ENCODE measurements around the gene MX2.
"Not testable (repeated sequence)": the region's sequence is repeated elsewhere in the genome, so short reads cannot be mapped to it uniquely, and the experiment has no call there.

Gene MX2

DNA sequence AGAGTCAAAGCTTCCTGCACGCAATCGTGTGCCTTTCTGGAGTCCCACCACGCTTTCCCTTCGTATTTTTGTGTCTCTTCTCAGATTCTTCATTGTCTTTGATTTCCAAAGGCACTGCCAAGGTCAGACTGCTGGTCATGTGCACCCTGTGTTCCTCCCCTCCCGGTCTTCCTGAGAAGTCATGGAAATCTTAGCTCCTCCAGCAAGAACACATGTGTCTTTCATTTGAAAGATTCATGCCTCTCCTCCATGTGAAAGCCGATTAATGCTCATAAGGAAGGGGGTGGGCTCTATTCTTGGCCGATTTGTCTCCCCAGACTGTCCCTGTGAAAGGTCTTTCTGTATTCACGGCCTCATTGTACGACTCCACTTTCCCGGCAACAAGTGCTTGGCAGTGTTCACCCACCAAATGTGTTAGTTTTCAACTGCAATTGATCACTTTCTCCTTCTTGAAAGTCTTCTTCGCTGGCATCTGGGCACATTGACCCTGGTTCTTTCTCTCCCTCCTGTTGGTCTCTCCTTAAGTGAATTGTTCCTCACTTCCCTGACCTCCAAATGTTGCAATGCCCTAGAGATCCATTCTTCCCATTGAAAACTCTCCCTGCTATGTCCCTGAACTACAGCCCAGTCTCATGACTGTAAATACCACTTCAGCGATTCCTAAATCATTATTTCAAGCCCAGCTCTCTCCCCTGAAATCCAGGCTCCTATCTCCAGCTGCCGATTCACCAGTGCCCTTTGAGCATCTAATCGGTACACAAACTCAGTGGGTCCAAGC lies 25.4 kb downstream of the MX2 start:
- no peak for DNase-seq (ENCODE audit: low read depth in 2 of 2)

DNA sequence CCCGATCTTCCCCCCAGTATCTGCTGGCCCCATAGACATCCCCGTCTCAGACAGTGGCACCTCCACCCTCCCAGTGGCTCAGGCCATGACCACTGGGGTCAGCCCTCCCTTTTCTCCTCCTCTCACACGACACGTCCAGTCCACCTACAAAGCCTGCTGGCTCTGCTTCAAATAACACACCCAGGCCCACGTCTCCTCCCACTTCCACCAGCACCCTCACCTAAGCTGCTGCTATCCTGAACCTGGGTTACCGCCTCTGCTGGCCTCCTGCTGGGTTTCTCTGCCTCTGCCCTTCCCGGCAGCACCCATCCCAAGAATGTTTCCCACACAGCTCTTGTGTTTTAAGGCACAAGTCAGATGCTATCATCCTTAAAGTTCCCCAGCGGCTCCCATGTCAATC lies 26.0 kb downstream of the MX2 start:
- DNase-seq (ENCODE audit: low read depth in 2 of 2), result no peak

DNA sequence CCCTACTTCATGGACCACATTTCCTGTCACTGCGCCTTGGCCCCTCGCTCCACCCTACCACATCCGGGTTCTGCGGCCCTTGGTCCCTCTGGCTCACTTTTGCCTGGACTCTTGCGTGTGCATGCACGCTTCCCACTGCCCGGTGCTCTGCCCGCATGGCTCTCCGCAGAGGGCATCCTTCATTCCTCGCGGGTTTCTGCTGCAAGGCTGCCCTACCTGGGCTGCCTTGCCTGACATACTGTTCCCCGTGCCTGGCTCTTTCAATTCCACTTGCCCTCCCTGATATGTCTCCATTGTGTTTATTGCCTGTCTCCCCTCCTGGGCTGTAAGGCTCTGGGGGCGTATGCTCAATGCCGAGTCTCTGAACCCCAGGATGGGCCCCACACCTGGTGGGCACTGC lies 26.4 kb downstream of the MX2 start:
- DNase-seq (ENCODE audit: low read depth in 2 of 2), result no peak

DNA sequence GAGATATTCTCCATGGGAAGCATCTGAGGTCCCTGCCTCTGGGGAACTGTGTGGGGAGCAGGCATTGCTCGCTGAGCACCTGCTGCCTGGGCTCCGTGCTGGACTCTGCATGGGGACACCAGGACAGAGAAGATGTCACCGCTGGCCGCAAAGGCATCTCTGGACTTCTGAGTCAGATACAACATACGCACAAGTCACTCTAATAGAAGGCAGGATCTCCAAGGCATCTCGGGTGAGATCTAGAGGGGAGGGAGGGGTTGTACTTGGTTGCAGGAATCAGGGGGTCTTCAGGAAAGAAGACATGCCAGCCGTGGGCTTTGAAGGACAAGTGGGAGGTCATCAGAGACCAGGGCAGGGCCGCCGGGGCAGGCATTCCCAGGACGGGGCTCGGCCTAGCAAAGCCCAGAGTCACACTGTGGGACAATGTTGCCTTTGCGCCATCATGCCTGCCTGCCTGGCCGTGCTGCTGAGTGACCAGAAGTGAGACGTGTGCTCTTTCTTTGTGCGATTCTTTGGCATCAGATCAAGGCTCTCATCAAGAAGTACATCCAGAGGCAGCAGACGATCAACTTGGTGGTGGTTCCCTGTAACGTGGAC lies 28.3 kb downstream of the MX2 start:
- no peak for DNase-seq (ENCODE audit: low read depth in 2 of 2)

DNA sequence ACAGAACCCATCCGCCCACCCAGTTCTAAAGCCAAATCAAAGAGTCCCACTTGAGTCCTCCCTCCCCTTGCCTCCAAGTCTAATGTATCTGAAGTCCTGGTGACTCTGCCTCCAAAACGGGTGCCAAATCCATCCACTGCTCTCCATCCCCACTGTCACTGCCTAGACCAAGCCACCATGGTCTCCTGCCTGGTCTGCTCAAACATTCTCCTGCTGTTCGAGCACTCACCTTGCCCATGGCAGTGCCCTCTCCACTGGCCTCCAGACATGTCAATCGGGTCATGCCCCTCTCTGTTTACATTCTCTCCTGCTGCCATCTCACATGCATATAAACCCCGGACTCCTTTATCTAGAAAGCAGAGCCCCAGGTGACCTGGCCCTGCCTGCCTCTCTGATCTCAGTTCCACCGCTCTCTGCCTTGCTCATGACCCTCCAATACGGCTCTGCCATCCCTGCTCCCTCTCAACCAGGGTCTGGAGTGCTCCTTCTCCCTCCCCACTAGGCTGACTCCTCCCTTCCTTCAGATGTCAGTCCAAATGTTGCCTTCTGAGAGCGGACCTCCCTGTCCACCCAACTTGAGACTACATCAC lies 32.1 kb downstream of the MX2 start:
- no peak for DNase-seq (ENCODE audit: low read depth in 2 of 2)

DNA sequence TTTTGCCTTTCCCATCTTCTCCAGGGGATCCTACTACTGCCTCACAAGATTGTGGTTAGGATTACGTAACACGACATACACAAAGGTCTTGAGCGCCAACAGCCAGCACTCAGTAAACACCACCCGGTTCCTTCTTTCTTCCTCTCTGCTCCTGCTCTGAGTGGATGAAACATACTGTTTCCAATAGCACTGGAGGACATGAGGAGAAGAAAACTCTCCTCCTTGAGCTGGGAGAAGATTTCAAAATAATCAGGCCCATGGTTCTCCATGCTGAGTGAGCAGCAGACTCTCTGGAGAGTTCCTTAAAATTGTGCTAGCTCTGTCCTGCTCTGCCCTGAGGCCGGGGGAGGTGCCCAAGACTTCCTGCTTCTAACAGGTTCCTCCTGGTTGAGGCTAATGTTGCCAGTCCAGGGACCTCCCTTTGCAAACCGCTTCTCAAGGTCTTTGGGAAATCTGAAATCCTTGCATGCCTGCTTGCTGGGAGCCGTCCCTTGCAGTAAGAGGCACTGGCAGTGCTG lies 34.8 kb downstream of the MX2 start:
- DNase-seq (ENCODE audit: low read depth in 2 of 2), result no peak

DNA sequence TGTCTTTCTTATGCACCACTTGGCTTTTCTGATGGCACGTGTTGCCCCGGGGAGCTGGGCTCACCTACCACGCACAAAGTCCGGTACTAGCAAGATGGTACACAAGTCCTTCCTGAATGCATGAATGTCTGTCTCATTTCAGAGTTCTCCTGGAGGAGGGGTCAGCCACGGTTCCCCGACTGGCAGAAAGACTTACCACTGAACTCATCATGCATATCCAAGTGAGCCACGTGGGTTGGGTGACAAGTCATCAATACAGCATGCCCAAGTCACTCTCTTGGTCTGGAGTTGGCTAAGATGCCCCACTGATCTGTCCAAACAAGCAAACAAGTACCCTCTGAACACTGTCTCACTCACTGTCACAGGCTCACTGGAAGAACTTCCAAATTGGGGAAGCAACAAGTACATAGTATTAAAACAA lies 35.7 kb downstream of the MX2 start:
- no peak for DNase-seq (ENCODE audit: low read depth in 2 of 2)

DNA sequence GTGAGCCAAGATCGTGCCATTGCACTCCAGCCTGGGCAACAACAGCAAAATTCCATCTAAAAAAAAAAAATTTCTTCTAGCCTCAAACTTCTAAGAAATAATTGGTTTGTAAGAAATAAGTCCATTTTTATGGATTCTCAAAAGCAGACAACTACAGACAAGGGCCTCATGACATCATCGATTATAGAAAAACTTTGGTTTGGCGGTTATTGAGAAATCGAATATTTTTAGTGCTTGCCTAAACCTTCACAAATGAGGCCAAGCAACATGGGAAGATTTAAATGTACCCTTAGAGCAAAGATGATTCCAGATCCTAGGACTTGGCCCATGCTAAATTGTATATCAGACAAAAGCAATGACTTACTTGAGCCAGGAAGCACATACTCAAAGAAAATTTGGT lies 36.4 kb downstream of the MX2 start:
- DNase-seq (ENCODE audit: low read depth in 2 of 2), result no peak

DNA sequence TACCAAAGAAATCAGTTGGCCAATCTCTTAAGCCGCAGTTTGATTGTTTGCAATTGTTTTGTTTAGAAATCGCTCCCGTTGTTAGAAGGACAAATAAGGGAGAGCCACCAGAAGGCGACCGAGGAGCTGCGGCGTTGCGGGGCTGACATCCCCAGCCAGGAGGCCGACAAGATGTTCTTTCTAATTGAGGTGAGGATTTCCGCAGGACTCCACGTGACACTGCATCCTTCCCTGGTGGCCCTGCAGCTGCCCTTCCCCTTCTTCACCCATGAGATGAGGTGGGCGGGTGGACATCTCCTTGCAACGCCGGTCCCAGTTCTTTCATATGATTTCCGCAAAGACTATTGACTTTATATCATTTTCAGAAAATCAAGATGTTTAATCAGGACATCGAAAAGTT lies 37.0 kb downstream of the MX2 start:
- no peak for DNase-seq (ENCODE audit: low read depth in 2 of 2)

DNA sequence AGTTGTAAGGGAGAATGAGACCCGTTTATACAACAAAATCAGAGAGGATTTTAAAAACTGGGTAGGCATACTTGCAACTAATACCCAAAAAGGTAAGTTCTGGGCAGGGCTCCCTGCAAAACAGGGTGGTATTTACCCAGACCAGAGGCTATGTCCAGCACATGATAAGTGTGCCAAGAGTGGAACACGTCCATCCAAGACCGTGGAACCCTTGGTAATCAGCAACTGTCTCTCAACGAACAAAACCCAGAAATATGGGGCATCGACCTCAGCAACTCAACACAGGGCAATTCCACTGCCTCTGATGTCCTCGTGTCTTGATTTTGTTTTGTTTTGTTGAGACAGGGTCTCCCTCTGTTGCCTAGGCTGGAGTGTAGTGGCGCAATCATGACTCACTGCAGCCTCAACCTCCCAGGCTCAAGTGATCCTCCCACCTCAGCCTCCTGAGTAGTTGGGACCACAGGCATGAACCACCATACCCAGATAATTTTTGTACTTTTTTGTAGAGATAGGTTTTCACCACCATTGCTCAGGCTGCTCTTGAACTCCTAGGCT lies 37.5 kb downstream of the MX2 start:
- DNase-seq (ENCODE audit: low read depth in 2 of 2), result no peak

DNA sequence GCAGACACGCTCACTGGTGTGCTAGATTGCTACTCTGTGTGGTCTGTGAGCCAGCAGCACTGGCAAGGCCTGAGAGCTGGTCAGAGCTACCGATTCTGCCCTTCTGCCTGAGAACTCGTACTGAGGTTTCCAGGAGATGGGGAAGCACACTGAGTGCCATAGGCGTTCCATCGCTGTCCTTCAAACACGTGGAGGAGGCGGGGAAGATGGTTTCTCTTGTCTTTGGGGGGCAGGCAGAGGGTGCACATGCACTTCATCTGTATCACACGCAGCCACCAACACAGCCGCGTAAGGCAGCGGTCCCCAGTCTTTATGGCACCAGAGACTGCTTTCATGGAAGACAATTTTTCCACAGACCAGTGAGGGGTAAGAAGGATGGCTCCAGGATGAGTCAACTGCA lies 40.4 kb downstream of the MX2 start:
- DNase-seq (ENCODE audit: low read depth in 2 of 2), result no peak

DNA sequence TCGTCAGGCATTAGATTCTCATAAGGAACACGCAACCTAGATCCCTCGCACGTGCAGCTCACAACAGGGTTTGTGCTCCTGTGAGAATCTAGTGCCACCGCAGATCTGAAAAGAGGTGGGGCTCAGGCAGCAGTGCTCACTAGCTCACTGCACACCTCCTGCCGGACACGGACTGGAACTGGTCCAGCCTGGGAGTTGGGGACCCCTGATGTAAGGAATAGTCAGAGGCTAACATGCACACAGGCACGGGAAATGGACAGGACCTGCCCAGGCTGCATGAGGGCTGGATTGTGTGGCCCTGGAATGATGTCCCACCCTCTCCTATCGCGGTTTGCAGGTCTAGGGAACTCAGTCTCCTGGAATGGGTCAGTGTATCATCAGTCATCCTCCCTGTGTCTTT lies 41.0 kb downstream of the MX2 start:
- DNase-seq (ENCODE audit: low read depth in 2 of 2), result no peak

DNA sequence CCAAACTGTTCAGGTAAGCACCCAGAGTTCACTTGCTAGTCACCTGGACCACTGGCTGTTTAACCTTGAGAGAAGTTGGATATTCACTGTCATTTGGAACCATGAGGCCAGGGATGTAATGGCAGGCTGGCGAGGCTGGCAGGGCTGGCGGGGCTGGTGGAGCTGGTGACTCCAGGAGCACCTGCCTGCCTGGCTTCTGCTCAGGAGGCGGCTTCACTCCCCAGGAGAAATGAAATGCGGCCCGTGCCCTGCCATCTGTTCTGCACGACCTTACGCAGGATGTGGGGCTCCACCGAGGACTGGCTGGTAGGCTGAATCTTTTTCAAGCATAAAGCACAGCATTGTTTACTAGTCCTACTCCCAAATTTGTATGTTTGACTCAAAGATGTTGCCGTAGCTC lies 41.5 kb downstream of the MX2 start:
- no peak for DNase-seq (ENCODE audit: low read depth in 2 of 2)

DNA sequence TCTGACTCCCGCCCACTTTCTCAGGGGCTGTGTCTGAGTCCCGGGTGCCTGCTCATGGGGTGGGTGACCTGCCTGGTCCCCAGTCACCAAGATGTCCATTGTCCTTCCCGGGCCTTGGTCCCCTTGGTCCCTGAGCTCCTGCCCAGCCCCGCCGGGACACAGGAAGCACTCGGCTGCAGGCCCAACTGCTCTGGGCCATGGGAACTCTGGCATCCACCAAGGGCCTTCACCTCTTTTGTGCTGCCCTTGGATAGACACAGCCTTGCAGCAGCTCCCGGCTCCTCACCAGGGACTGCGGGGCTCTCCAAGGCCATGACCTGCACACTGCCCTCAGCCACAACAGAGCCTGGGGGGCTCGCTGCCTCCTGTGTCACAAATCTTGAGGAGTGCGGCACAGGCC lies 42.1 kb downstream of the MX2 start:
- no peak for DNase-seq (ENCODE audit: low read depth in 2 of 2)

DNA sequence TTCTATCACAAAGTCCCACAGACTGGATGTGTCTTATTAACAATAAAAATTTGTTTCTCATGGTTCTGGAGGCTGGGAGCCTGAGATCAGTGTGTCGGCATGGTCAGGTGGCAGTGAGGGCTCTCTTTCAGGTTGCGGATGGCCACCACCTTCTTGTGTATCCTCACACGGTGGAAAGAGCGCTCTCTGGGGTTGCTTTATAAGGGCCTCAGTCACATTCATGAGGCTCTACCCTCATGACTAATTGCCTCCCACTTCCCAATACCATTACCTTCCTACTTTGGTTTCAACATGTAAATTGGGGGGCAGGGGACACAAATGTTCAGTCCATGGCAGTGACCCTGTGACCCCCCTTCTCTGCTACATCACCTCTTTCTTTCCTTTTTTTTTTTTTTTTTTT lies 43.5 kb downstream of the MX2 start:
- no peak for DNase-seq (ENCODE audit: low read depth in 2 of 2)

DNA sequence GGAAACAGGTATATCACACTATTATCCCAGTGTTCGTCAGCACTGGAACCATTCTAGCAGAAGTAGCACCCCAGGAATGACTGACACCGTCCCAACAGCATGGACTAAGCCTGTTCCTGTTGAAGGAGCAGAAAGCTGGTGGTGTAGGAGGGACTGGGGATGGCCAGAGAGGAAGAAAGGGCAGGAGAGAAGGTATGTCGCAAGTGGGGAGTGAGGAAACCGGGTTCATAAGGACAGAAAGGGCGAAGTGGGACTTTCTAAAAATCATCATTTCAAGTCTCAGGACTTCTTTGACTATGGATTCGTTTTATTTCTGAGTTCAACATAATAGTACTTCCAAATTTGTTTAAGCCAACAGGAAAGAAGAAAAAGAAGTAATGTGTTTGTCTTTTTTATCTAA lies 44.5 kb downstream of the MX2 start:
- DNase-seq (ENCODE audit: low read depth in 2 of 2), result no peak

DNA sequence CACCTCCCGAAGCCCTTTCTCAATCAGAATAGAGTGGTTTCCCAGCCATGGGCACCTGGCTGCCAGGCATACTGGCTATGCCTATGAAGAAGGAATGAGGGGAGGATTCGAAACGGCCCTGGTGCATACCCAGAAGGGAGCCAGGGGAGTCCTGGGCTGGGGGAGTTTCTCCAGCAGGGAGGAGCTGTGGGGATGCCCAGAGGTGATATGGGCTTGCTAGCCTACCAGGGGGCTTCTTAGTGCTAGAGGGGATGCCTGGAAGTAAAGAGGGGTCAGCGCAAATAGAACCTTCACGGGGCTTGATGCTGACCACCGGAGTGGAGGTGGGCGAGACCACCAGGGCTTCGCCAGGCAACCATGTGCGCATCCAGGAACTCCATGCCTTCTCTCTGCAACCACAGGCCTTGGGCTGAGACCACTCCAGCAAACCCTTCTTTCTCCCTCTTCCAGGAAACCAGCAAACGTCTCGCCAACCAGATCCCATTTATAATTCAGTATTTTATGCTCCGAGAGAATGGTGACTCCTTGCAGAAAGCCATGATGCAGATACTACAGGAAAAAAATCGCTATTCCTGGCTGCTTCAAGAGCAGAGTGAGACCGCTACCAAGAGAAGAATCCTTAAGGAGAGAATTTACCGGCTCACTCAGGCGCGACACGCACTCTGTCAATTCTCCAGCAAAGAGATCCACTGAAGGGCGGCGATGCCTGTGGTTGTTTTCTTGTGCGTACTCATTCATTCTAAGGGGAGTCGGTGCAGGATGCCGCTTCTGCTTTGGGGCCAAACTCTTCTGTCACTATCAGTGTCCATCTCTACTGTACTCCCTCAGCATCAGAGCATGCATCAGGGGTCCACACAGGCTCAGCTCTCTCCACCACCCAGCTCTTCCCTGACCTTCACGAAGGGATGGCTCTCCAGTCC lies 46.0 kb downstream of the MX2 start:
- no peak for DNase-seq (ENCODE audit: low read depth in 2 of 2)

DNA sequence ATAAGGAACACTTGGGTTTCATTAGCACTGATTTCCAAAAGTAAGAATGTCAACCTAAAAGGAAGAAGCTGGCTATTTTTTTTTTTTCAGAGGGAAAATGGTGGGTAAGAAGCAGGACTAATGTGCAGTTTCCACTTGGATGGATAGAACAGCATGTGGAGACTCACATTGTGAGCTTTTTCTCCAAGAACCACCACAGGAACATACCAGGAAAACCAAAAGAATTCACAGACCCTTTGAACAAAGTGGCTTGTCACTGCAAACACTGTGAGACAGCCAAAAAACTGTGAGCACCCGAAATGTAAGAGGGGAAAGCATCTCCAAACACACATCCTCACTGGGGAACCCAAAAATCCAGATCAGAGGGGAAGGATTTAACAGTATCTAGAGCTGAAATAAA lies 48.5 kb downstream of the MX2 start:
- no peak for DNase-seq (ENCODE audit: low read depth in 2 of 2)

DNA sequence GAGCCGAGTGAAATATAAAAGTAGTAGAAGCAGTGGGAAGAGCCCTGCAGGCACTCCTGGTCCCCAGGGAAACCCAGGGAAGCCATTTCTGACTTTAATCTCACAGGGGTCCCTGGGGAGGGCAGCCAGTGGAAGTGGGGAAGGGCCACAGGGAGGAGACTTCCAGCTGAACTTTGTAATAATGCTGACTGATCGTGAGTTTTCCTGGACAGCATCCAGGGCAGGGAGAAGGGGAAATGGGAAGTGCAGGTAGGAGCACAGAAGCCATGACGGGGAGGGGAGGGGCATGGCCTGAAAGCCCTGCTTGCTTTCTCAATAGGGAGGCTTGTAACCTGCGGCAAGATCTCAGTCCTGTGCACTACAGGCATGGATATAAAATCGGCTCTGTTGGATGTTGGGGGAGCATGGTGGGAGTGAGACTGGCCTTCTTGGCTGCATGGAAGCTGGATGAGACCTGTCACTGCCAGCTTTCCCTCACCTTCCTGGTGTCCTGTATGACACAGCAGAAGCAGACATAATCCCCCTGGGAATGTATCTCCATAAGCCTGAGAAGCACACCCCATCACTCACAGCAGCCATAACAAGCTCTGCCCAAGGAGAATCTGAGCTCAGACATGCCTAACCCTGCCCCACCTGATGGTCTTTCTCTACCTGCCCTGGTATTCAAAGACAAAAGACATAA lies 49.1 kb downstream of the MX2 start:
- DNase-seq (ENCODE audit: low read depth in 2 of 2), result no peak

DNA sequence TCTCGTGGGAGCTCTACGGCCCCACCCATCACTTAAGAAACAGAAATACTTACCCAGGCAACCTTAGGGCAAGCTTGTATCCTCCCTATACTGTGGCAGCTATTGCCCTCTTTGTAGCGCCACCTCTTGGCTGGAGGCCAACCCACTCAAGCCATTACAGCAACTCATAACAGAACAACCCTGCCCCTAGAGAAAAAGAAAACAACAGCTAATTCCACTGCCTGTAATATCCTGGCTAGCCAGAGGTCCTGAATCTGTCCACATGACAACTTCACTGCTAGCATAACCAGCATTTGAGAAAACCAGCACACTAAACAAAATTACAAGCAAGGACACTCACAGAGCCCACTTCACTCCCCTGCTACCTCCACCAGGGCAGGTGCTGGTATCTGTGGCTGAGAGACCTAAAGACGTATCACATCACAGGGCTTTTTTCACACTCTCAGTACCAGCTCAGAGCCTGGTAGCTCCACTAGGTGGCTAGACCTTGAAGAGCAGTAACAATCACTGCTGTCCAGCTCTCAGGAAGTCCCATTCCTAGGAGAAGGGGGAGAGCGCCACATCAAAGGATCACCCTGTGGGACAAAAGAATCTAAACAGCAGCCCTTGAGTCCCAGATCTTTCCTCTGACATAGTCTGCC lies 49.7 kb downstream of the MX2 start:
- no peak for DNase-seq (ENCODE audit: low read depth in 2 of 2)

DNA sequence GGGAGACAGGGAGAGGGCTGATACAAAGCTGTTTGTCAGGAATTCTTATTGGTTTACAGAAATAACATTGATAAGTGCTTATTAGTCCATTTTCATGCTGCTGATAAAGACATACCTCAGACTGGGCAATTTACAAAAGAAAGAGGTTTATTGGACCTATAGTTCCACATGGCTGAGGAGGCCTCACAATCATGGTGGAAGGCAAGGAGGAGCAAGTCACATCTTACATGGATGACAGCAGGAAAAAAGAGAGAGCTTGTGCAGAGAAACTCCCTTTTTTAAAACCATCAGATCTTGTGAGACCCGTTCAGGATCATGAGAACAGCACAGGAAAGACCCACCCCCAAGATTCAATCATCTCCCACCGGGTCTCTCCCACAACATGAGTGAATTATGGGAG lies 55.7 kb downstream of the MX2 start:
- not testable (repeated sequence) for DNase-seq (ENCODE audit: low read depth in 2 of 2)
